HG03060 (cell line): ENCODE results near the gene SAMD4B.
A peak's percentile ranks its signal among the peaks of the same experiment; 100 is the strongest.
"Not testable (repeated sequence)": the region's sequence is repeated elsewhere in the genome, so short reads cannot be mapped to it uniquely, and the experiment has no call there.

Source experiments
- ATAC-seq: cut with Tn5 transposase; IDR thresholded peaks from one replicate; pipeline ENCODE4 v1.9.1; 2021; ENCODE audit warnings: low read depth, moderate number of reproducible peaks; ENCODE audit not compliant: unreplicated experiment

The SAMD4B gene

DNA sequence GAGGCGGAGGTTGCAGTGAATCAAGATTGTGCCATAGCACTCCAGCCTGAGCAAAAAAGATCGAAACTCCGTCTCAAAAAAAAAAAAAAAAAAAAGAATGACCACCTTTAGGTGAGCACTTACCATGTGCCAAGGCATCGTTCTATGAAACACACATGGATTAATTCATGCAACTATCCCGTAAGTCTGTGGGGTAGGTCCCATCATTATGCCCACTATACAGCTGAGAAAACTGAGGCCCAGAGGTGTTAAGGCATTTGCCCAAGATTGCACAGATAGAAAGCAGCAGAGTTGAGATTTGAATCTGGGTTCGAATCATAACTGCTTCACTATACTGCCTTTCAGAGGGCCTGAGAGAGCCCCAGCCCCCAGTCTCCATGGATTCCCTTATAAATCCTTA lies 8.7 kb upstream of the SAMD4B start:
- no peak for ATAC-seq

- no peak for ATAC-seq
Observed at GRCh38 chr19:39334444-39334976, 7.7 kb upstream of the SAMD4B start.

GRCh38 chr19:39335168-39335548 lies 7.1 kb upstream of the SAMD4B start:
- ATAC-seq: no peak

DNA sequence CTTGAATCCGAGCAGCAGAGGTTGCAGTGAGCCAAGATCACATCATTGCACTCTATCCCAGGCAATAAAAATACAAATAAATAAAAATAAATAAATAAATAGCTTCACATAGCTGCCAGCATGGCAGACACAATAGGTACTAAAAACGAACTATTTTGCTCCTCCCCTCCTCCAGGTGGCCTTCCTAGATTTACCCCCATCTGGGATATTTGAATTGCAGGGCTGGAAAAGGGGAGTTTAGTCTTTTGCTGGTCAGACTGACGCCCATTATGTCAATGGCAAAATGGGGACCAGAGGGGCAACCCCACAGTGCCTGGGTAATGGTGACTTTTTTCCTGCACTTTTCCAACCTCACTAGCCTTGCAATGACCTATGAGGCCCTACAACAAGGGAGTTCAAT lies 5.7 kb upstream of the SAMD4B start:
- ATAC-seq: no peak

DNA sequence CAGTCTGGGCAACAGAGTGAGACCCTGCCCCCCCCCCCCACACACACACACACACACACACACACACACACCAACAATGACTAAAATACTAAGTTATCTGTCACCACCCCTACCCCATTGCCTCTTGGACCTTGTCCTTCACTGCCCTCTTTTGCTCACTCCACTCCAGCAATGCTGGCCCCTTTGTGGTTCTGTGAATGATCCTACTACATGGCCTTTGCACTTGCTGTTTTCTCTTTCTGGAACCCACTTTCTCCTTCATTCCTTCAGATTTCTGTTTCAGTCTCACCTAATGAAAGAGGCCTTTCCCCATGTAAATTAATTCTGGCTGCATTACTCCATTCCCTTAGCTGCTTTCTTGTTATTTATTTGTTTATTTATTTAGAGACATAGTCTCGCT lies 2.5 kb upstream of the SAMD4B start:
- no peak for ATAC-seq

- ATAC-seq: not testable (repeated sequence)
Observed at GRCh38 chr19:39340156-39340555, 2.1 kb upstream of the SAMD4B start.

GRCh38 chr19:39341129-39341718 lies 997 bp upstream of the SAMD4B start:
- ATAC-seq: no peak

- ATAC-seq: no peak
Observed at GRCh38 chr19:39342647-39343305, 555 bp downstream of the SAMD4B start.

GRCh38 chr19:39345956-39346355 lies 3.7 kb downstream of the SAMD4B start:
- no peak for ATAC-seq

DNA sequence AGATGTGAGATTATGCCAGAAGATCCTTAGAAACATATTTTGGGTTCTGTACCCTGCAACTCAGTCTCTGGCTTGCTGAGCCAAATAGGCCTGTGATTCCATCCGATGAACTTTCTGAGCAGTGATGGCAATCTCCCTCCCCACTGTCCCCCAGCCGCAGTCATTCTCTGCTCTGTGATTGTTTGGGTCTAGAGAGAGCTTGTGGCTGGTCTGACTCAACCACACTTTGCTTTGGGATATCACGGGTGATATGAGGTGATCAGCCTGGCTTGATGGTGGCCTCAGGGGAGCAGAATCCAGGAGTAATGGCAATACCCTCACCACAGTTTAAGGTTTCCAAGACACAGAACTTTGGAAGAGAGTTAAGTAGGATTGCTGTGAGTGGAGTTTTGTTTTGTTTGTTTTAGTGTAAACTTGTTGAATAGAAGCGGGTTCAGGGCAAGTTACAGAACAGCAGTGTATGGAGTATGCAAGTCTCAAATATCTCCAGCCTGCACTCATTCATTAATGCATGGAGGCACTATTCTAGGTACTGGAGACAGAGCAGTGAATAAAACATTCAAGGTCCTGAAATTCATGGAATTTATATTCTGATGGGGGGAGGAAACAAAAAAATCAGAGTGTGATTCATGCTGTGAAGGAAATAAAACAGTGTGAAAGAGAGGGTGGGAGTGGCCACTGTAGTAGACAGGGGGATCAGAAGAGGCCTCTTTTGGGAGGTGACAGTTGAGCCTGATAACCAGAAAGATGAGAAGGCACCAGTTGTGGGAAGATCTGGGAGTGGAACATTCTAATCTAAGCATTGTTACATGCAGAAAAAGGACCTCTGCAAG lies 5.3 kb downstream of the SAMD4B start:
- no peak for ATAC-seq

GRCh38 chr19:39349326-39349725 lies 7.1 kb downstream of the SAMD4B start:
- no peak for ATAC-seq

- ATAC-seq: no peak
Observed at GRCh38 chr19:39350156-39350555, 7.9 kb downstream of the SAMD4B start.

GRCh38 chr19:39351537-39352064 lies 9.4 kb downstream of the SAMD4B start:
- ATAC-seq: peak; percentile 39

GRCh38 chr19:39352381-39353255 lies 10.4 kb downstream of the SAMD4B start:
- ATAC-seq: no peak

- no peak for ATAC-seq
Observed at GRCh38 chr19:39355253-39355652, 13.0 kb downstream of the SAMD4B start.

- ATAC-seq: no peak
Observed at GRCh38 chr19:39356073-39356472, 13.9 kb downstream of the SAMD4B start.

- ATAC-seq: no peak
Observed at GRCh38 chr19:39356647-39357046, 14.4 kb downstream of the SAMD4B start.

DNA sequence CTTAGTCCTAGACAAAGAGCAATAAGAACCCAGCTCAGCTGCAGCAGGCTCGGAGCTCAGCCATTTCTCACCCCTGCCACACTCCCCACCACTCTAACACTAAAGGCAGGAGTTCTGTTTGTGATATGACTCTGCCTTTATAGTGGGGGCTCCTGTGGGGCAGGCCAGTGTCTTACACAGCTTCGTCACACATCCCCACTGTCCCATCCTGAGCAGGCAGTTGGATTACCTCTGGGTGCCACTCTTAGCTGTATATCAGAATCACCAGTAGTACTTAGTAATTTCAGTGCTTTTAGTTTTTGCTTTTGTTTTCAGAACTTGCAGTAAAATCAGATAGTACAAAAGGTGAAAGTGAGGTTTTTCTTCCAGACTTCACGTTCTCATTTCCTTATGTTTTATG lies 16.8 kb downstream of the SAMD4B start:
- no peak for ATAC-seq

GRCh38 chr19:39360599-39360998 lies 18.4 kb downstream of the SAMD4B start:
- no peak for ATAC-seq
